HG03108 (cell line): ENCODE data around the gene ABCE1.
"Not testable (repeated sequence)": the region's sequence is repeated elsewhere in the genome, so short reads cannot be mapped to it uniquely, and the experiment has no call there.

ENCODE experiments used
- ATAC-seq: cut with Tn5 transposase; IDR thresholded peaks from one replicate; pipeline ENCODE4 v1.9.1; 2021; ENCODE audit warnings: moderate library complexity; ENCODE audit not compliant: unreplicated experiment

Gene ABCE1

DNA sequence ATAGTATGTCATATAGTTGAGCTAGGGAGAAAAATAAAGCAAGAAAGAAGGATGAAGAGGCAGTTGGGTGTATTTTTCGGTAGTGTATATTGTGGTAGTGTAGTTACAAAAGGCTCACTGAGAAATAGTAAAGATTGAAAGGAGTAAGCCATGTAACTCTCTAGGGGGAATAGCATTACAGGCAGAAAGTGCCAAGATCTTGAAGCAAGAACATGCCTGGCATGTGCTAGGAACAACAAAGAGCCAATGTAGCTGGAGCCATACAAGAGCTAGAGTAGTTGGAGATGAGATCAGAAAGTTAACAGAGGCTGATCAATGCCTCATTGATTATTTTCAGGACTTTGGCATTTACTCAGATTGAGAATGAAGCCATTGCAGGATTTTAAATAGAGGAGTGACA, 3.0 kb downstream of the ABCE1 start:
- no peak for ATAC-seq

DNA sequence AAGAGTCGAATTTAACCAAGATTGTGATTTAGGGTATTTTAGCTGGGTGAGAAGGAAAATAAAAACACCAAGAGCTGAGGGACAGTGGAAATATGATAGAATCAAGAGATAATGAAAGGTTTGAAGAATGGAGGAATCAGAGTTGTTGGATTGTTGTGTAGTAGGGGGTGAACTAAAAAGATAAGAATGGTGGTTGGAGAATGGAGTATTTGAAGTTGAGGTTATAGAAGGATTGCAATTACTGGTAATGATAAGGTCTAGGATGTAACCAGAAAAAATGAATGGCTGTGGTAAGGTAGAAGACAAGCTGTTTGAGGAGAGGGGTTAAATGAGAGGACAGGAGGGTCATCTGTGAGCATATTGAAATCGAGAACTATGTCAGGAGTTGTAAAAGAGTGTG, 4.5 kb downstream of the ABCE1 start:
- no peak for ATAC-seq

DNA sequence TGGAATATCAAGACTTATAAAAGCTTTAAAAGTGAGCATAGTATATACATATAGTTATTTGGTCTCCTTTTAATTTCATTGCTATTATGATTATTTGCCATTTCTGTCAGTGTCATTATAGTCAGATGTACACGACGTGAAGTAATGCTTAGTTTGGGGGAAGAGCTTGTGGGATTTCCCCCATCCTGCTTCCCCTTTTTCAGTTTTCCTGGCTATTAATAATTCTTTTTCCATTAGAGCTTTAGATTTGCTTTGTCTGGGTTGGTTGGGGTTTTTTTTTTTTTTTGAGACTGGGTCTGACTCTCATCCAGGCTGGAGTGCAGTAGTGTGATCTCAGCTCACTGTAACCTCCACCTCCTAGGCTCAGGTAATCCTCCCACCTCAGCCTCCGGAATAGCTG, 5.4 kb downstream of the ABCE1 start:
- no peak for ATAC-seq

DNA sequence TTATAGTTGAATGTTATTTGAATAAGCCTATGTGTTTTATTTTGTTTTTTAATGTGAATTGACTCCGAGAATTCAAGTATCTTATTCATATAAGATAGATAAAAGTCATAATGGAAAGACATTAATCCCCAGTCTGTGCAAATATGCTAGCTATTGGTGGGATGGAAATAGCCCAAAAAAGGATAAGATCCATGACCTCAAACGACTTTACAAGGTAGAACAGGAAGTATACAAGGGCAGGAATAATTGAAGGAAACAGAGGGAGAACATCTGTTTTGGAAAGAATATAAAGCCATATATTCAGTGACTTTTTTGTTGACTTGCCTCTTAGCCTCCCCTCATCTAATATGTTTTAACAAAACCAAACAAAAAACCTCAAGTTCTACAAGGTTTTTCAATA, 9.0 kb downstream of the ABCE1 start:
- ATAC-seq = no peak

DNA sequence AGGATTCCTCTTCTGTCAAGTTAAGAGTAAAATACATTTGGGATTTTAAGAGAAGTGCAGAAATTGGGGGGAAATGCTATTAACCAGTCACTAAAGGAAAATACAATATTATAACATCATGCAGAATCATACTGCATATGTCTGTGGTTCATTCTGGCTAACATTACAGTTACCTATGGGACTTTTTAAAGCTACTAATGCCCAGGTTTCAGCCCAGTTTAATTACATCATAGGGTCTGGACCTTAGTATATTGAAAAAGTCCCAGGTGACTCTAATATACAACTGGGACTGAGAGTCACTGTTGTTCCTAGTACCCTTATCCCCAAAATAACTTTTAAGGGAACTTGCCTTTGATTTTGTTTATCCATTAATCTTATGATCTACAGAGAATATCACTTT, 10.0 kb downstream of the ABCE1 start:
- no peak for ATAC-seq

DNA sequence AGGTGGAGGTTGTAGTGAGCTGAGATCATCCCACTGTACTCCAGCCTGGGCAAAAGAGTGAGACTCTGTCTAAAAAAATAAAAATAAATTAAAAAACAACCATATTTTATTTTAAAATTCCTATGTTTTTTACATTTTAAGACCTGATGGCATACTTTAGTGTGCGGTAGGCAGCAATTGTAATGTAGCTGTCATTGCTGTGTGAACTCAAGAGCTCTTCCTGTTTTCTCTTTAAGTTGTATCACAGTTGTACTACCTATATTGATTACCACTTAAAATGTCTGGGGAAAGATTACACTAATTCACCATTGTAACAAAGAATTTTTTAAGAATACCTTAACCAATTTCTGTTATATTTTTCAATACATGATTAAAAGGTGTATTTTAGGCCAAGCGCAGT, 27.3 kb downstream of the ABCE1 start:
- no peak for ATAC-seq

DNA sequence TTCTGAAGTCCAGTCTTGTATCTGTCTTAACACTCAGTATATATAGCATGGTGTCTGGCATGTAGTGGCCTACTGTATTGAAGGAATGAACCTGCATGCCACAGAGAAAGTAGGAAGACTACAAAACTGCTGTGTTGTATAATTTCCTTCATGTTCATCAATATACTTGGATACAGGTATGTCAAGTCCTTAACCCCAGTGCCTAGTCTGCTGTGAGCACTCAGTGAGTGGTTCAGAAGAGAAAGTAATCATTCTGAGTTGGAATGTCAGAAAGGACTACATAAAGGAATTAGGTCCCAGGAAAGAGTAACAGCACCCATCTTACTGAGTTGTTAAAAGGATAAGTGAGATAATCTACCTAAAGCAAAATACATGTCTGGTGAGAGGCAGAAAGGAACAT, 32.0 kb downstream of the ABCE1 start:
- no peak for ATAC-seq

DNA sequence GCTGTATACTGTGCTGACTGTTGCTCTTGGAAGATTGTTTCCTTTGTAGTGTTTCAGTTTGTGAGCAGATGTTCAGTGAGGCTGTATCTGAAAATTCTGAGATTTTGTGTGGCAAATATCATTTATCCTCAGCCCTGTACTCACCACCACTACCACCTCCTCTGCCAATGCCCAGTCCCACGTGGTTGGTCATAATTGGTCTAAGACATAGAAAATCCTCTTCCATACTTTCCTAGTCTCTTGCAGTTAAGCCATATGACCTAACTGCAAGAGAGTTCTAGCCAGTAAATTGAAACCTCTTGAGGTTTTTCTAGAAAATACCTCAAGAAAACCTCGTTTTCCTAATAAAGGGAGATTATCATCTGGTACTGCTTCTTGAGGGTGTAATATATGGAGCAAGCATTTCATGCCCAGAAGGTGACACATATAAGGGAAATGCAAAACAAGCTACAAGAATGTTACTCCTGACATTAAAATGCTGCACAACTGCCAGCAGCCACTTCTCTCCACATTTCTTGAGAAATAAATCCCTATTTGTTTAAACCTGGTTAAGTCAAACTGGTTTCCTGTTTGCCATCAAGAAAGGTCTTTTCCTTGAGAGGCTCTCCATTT, 32.8 kb downstream of the ABCE1 start:
- ATAC-seq = no peak

DNA sequence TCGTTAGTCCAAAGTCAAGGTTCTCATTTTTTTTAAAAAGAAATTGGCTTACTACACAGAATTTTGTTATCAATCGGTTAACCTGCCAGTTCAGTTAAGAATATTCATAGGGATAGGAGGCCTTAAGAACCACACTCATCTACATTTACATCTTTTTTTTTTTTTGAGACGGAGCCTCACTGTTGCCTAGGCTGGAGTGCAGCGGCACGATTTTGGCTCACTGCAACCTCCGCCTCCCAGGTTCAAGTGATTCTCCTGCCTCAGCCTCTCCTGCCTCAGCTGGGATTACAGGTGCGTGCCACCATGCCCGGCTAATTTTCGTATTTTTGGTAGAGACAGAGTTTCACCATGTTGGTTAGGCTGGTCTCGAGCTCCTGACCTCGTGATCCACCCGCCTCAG, 33.7 kb downstream of the ABCE1 start:
- ATAC-seq = no peak

DNA sequence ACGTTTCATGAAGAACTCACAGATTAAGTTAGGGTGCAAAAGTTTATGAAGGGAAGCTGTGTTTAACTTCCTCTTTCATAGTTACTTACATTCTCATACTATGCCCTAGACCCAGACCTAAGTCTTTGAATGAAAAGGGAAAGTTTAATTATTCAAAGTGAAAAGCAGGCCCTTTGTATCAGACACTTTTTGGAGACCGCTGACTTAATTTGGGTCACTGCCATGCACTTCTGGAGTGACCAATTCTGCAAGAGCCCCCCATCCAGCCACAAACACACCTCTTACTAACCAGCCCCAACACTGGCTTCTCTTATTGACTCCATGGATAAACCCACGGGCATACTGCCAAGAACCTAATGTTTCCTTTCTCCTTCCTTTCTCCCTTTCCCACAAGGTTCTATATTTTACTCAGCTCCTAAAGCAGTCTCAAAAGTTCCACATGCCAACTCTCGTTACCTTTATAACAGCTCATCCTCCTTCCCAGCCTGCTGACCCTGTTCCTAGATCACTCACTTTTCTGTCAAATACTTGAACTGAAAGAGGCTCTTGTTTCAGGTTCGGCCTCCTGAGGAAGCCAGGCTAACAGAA, 34.5 kb downstream of the ABCE1 start:
- peak; percentile 65 for ATAC-seq

DNA sequence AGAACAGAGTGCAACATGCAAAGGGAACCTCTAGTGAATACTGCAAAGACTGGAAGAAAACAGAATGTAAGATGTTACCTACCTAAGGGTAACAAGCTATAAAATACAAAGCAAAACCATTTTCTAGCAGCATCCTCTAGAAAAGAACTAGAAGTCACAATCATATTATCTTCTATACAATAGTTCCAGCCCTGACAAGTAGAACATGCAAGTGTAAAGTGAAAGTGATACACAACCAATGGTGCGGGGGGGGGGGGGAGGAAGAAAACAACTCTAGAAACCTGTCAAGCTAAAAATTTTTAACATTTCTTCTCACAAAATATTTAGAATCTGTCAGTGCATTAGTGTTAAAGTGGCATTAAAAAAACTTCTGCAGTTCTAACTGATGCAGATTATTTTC, 38.1 kb downstream of the ABCE1 start:
- not testable (repeated sequence) for ATAC-seq

DNA sequence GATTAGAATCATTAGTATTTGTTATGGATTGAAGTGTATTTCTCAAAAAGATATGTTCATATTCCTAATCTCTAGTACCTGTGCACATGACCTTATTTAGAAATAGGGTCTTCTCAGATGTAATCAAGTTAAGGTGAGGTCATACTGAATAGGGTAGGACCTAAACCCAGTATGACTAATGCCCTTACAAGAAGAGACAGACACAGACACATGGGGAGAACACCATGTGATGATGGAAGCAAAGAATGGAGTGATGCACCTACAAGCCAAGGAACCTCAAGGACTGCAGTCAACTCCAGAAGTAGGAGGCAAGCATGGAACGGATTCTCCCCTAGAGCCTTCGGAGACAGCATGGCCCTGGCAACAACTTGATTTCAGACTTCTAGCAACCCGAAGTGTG, 50.9 kb downstream of the ABCE1 start:
- no peak for ATAC-seq

DNA sequence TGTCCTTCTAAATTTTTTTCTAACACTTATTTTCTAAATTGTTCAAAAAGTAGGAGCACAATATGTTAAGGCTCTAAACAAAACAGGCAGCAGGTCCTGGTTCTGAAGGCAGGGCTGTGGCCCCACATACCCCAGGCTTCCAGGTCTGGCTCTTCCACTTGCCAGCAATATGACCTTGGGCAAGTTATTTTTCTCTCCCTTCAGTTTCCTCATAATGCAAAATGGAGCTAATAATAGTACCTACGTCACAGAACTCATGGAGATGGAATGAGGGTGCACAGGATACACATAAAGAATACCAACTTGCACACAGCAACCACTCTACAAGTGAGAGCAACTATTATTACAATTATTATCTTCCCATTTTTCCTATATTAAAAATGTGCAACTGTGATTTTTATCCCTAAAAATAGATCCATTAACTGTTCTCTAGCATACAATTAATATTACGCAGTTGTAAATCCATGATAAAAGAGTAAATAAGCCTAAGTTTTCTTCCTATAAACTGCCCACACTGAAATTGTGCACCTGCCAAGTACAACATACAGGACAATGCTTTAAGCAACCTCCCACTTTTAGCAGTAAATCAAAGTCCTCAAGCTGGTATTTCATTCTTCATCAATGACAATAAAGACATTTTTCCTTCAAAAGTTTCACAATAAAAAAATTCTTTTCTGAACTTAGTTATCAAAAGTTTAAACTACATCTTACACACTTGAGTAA, 55.2 kb downstream of the ABCE1 start:
- ATAC-seq = no peak

DNA sequence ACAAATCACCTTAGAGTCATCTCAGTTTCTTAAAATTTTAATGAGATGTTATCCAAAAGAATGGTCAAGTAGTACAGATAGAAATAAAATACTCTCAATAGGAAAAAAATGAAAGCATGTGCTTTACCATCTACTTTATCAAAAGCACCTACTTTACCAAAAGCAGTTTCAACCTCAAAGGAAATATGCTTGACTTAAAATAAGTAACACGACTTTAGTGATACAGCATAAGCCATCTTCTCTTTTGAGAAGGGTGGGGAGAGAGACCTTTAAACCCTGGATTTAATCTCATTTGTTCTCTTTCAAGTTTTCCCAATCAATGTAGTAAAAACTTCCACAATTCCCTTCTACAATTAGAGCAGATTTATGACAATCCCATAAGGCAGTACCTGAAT, 55.8 kb downstream of the ABCE1 start:
- ATAC-seq = no peak

DNA sequence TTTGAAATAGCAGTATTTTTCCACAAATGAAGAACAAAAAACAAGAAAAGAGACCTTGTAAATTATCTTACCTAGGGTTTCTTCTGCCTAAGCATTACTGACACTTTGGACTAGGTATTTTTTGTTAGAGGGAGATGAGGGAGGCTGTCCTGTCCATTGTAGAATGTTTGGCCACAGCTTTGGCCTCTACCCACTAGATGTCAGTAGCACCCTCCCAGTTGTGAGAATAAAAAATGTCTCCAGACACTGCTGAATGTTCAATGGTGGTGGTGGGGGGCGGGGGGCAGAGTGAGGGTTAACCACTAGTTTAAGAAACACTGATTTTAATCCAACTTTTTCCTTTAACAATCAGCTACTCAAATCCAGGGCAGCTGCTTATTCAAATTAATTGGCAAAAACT, 56.5 kb downstream of the ABCE1 start:
- ATAC-seq = peak; percentile 63

DNA sequence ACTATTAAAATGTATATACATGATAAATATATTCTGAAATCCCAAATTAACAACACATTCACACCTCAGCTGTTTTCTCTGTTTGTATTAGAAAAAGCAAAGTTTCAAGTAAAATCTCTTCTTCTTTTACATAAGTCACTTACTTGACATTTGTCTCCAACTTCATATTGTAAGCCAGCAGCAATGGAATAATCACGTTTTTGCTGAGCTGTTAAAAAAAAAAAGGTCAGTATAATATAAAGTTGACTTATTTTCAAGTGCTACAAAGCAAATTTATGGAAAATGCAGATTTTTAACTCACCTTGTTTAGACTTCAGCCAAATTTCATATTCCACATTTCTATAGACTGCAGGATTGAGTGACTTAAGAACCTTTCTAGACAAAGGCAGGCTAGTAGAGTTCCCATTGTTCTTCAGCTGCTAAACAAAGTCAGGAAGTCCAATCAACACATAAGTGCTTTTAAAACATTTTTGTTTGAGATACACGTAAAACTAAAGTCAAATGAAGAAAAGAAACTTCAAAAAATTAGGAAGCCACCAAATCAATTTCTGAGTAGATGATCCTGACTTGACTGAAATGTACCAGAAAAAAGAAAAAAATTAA, 57.3 kb downstream of the ABCE1 start:
- ATAC-seq = no peak

DNA sequence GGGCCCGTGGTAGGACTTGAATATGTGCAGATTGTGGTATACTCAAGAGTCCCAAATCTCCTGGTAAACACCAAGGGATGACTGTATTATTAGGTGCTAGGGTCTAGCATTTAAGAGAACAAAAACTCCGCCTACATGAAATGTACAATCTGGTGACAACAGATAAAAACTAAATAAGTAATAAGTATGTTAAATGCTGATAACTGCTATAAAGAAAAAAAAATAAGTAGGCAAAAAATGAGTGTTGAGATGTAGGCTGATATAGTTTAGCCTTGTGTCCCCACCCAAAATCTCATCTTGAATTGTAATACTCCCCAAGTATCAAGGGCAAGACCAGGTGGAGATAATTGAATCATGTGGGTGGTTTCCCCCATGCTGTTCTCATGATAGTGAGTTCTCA, 58.9 kb downstream of the ABCE1 start:
- no peak for ATAC-seq

DNA sequence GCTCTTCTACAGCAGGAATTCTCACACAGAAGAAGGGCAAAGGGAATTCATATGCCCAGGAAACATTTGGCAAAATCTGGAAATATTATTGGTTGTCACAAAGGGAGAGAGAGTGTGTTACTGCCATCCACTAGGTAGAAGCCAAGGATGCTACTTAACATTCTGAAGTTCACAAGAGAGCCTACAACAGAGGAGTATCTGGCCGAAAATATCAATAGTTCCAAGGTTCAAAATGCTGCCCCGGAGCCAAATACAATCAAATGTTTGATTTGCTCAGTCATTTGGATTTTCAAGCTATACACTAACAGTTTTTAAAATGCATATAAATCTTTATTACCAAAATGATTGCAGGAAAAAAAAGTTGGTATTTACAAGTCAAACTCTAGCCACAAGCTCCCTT, 63.4 kb downstream of the ABCE1 start:
- ATAC-seq = no peak

DNA sequence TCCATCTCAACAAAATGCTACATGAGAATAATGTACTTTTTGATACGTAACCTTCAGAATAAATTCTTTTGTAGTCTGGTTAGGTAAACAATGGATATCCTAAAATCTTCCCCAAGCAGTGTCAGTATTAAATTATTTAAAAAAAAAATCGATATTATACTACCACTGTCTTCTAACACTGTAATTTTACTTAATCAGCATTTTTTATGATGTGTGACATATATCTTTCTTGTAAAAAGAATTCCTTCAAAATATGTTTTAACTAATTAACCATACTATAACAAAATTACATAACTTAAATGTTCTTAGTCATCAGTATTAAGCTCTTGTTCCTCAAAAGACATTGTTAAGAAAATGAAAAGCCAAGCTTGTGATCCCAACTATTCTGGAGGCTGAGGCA, 69.8 kb downstream of the ABCE1 start:
- no peak for ATAC-seq

DNA sequence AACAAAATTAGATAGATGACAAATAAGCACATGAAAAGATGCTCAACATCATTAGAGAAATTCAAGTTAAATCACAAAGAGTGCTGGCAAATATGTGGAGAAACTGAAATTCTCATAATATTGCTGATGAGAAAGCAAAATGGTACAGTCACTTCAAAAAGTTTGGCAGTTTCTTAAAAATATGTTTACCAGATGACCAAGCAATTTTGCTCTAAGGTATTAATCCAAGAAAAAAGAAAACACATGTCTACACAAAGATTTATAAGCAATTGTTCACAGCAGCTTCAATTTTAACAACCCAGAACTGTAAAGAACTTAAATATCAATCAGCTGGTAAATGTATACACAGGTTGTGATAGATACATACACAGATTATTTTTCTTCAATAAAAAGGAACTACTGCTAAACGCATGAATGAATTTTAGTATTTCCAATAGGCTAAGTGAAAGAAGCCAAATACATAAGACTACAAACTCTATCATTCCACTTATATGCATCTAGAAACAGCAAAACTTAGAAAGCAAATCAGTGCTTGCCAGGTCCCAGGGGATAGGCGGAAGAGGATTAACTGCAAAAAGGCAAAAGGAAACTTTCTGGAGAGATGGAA, 70.6 kb downstream of the ABCE1 start:
- no peak for ATAC-seq

DNA sequence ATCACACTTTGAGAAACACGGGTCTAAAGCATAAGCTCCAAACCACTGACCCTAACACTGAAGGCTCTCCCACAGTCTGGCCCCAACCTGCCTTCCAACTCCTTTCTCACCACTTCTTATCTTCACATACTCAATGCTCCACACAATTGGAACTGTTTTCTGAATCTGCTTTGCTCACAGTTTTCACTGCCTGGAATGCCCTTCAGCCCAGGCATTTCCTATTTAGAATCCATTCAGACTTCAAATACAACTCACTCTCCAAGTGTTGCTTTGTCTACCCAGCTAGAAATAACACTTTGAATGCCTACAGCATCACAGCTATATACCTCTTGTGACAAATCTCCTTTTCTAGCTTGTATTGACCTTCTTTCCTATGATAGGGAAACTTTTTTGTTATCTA, 72.1 kb downstream of the ABCE1 start:
- no peak for ATAC-seq

DNA sequence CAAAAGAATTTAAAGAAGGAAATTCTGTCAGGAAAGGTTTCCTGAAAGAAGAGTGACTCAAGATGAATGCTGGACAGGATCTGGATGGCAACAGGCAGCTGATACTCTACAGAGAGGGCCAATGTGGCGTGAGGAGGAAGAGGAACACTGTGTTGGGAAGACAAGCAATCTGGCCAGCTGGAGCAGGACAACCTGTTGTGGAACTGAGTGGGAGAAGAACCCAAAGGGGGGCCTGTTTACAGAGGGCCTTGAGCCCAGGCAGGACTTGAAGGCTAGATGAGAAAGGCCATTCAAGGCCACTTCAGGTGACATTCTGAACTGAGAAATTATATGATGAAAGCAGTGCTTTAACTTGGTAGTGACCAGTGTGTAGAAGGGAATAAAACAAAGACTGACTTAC, 73.8 kb downstream of the ABCE1 start:
- no peak for ATAC-seq
